SU-DHL-6 (cell line): ENCODE data around the gene CHD9NB.

Source experiments
- EZH2phosphoT487 ChIP-seq: fragments of 200-600 bp; sonication (generic), shearing (Covaris generic); conservative IDR thresholded peaks from 2 replicates; pipeline ENCODE4 v1.6.1; 2018; ENCODE audit warnings: mild to moderate bottlenecking, antibody characterized with exemption, low read length, moderate library complexity, mixed read lengths
- TF ChIP-seq, protein P1 (sequence below): fragments of 200-600 bp; sonication (generic); IDR thresholded peaks from one replicate; pipeline ENCODE4 v1.5.1; 2017; ENCODE audit warnings: antibody characterized with exemption, mild to moderate bottlenecking, low read length, moderate library complexity; ENCODE audit not compliant: insufficient read depth, poor library complexity, severe bottlenecking

DNA sequence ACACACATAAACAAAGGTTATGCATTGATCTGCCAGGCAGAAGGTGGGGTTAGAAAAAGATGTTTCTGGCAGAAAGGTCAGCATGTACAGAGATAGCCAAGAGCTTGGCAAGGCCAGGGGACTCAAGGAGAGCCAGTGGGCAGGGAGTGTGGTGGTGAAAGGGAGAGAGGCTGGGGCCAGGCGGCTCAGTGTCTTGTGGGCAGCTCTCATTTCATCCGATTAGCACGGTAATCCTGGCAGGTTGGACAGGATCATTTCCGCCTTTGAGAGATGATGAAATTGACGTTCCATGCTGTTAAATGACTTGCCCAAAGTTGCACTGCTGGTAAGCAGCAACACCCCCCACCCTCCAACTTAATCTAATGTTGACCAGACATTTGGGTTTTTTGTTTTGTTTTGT, 5.7 kb upstream of the CHD9NB start:
- TF ChIP-seq, protein P1, sequence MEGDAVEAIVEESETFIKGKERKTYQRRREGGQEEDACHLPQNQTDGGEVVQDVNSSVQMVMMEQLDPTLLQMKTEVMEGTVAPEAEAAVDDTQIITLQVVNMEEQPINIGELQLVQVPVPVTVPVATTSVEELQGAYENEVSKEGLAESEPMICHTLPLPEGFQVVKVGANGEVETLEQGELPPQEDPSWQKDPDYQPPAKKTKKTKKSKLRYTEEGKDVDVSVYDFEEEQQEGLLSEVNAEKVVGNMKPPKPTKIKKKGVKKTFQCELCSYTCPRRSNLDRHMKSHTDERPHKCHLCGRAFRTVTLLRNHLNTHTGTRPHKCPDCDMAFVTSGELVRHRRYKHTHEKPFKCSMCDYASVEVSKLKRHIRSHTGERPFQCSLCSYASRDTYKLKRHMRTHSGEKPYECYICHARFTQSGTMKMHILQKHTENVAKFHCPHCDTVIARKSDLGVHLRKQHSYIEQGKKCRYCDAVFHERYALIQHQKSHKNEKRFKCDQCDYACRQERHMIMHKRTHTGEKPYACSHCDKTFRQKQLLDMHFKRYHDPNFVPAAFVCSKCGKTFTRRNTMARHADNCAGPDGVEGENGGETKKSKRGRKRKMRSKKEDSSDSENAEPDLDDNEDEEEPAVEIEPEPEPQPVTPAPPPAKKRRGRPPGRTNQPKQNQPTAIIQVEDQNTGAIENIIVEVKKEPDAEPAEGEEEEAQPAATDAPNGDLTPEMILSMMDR = no peak
- no peak for TF ChIP-seq EZH2phosphoT487
